Thyroid gland (tissue), 4 donors: Measurements from ENCODE around the gene TRPM4.

Source experiments
- CTCF ChIP-seq, 6 experiments: fragments of 200-600 bp in 3 of 6; fragments of 450-650 bp in 3 of 6; sonication (generic) in 3 of 6; IDR thresholded peaks; one replicate each; pipeline ENCODE4 v1.5.1; 2016 to 2019; ENCODE audit warnings: antibody characterized with exemption in 6 of 6, mild to moderate bottlenecking in 2 of 6, inconsistent platforms in 1 of 6, moderate library complexity in 1 of 6
- POLR2A ChIP-seq, 2 donors: fragments of 450-650 bp; IDR thresholded peaks; one replicate each; pipeline ENCODE4 v1.6.1; 2017; ENCODE audit warnings: antibody characterized with exemption in 2 of 2, mild to moderate bottlenecking in 2 of 2, moderate library complexity in 1 of 2

GRCh38 chr19:49160450-49161189, 3.0 kb downstream of the TRPM4 start:
- TF ChIP-seq CTCF (IDR thresholded peaks at IDR 0.05), result no peak
- no peak for TF ChIP-seq POLR2A (IDR thresholded peaks at IDR 0.05)
